Hepatic stellate cell (primary cell): ENCODE measurements around the gene CAPG.
"Not testable (repeated sequence)": the region's sequence is repeated elsewhere in the genome, so short reads cannot be mapped to it uniquely, and the experiment has no call there.

ENCODE experiments used
- DNase-seq: peaks from one replicate; pipeline ENCODE4 v3.0.0; 2011; ENCODE audit warnings: low spot score

The CAPG gene

GRCh38 chr2:85420536-85421259 is 10.5 kb upstream of the CAPG start:
- DNase-seq = peak; percentile 94

- DNase-seq = no peak
These were observed 9.0 kb upstream of the CAPG start for GRCh38 chr2:85419009-85419675.

GRCh38 chr2:85418132-85419008 is 8.2 kb upstream of the CAPG start, which contains the start of gene SH2D6:
TSS of gene SH2D6 (plus strand) at chr2:85418714. CDS start at chr2:85429466, 10,752 bp downstream.
- peak; percentile 94 for DNase-seq

- DNase-seq = no peak
These were observed 5.9 kb upstream of the CAPG start for GRCh38 chr2:85415980-85416650.

GRCh38 chr2:85414761-85415553 is 4.8 kb upstream of the CAPG start:
- no peak for DNase-seq

- DNase-seq = not testable (repeated sequence)
These were observed 4.2 kb upstream of the CAPG start for GRCh38 chr2:85414421-85414759.

GRCh38 chr2:85413592-85414420 is 3.6 kb upstream of the CAPG start:
- no peak for DNase-seq

- DNase-seq = no peak
These were observed 1.2 kb upstream of the CAPG start for GRCh38 chr2:85411405-85411748.

- DNase-seq = no peak
These were observed 628 bp upstream of the CAPG start for GRCh38 chr2:85410584-85411404.

GRCh38 chr2:85405201-85406059 is 4.7 kb downstream of the CAPG start:
- DNase-seq = no peak

GRCh38 chr2:85401844-85402243 is 8.3 kb downstream of the CAPG start:
- DNase-seq = peak; percentile 0

- no peak for DNase-seq
These were observed 8.7 kb downstream of the CAPG start for GRCh38 chr2:85401464-85401805.

GRCh38 chr2:85400541-85401463 is 9.4 kb downstream of the CAPG start:
- DNase-seq = peak; percentile 0

GRCh38 chr2:85400023-85400422 is 10.1 kb downstream of the CAPG start:
- DNase-seq = no peak

- no peak for DNase-seq
These were observed 11.0 kb downstream of the CAPG start for GRCh38 chr2:85399183-85399455.

GRCh38 chr2:85398426-85399182 is 11.6 kb downstream of the CAPG start:
- no peak for DNase-seq

- no peak for DNase-seq
These were observed 12.2 kb downstream of the CAPG start for GRCh38 chr2:85397925-85398331.
